GM12875 (cell line): Measurements from ENCODE around the gene TBCA.

ENCODE experiments used
- H3K4me3 ChIP-seq: one replicate; pipeline ENCODE4 v1.5.1; 2011; ENCODE audit warnings: low read depth, low read length, control low read depth
- TF ChIP-seq, protein P1 (sequence below): IDR thresholded peaks from 2 replicates; pipeline ENCODE4 v1.5.1; 2011; ENCODE audit warnings: low read depth, mild to moderate bottlenecking, control low read depth, inconsistent platforms, low read length, moderate library complexity, borderline replicate concordance; ENCODE audit not compliant: insufficient read depth

The TBCA gene

DNA sequence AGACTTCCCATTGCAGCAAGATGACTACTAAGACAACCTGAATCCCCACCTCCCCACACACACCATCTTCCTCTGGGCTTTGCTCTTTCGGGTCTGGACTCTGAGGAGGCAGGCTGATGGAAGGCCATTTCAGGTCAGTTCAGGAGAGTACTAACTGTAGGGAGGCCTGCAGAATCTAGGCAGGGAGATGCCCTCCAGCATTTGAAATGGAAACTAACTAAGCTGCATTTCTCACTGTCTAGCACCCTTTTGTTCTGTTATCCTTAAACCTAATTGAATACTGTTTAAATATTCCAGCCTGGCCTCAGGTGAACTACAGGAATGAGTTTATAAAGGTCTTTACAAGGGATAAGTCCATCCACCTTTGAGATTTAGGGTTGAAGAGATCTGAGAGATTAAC lies 4.9 kb upstream of the TBCA start:
- TF ChIP-seq, protein P1, sequence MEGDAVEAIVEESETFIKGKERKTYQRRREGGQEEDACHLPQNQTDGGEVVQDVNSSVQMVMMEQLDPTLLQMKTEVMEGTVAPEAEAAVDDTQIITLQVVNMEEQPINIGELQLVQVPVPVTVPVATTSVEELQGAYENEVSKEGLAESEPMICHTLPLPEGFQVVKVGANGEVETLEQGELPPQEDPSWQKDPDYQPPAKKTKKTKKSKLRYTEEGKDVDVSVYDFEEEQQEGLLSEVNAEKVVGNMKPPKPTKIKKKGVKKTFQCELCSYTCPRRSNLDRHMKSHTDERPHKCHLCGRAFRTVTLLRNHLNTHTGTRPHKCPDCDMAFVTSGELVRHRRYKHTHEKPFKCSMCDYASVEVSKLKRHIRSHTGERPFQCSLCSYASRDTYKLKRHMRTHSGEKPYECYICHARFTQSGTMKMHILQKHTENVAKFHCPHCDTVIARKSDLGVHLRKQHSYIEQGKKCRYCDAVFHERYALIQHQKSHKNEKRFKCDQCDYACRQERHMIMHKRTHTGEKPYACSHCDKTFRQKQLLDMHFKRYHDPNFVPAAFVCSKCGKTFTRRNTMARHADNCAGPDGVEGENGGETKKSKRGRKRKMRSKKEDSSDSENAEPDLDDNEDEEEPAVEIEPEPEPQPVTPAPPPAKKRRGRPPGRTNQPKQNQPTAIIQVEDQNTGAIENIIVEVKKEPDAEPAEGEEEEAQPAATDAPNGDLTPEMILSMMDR = no peak
- no peak overlapping the region for H3K4me3 ChIP-seq

DNA sequence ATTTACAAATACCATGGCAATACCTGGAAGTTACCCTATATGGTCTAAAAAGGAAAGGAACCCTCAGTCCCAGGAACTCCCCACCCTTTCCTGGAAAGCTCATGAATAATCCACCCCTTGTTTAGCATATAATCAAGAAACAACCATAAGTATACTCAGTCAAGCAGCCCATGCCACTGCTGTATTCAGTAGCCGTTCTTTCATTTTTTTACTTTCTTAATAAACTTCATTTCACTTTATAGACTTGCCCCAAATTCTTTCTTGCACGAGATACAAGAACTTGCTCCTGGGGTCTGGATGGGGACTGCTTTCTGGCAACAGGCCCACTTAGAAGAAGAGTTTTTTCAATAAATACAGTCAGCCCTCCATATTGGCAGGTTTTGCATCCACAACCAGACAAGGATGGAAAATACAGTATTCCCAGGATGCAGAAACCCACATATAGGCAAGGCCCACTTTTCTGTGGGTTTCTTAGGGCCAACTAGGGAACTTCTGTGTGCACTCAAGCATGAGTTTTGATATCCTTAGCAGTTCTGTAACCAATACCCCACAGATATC lies 2.8 kb upstream of the TBCA start:
- TF ChIP-seq, protein P1 = no peak
- H3K4me3 ChIP-seq = no peak overlapping the region

DNA sequence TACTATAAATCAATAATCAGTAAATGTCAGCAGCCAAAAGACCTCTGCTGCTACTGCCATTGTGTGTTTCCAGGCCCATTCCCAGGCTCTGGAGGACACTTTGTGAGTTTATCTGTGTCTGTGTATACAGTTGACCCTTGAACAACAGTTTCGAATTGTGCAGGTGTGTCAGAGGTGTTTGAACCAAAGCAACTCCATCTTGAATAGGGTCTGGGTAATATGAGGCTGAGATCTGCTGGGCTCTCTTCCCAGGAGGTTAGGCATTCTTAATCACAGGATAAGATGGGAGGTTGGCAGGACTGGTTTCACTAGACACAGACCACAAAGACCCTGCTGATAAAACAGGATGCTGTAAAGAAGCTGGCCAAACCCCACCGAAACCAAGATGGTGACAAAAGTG lies 2.3 kb upstream of the TBCA start:
- no peak overlapping the region for H3K4me3 ChIP-seq
- TF ChIP-seq, protein P1 = no peak

DNA sequence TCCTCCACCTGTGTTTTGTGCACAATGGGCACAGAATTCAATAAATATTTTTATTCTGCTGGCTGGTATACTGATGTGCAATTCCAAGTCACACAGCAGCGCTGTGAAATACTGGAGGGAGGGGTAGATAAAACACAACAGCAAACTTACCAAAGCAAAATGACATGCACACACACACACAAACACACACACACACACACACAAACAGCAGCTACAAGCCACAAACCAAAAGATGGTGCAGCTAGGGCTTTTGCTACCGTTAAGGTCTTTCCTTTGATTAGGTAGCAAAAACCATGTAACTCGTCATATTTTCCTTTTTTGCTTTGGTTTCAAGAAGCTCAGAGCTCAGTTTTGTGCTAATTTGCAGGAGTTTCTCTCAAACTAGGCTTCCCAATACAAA lies 1.8 kb upstream of the TBCA start:
- TF ChIP-seq, protein P1 = no peak
- H3K4me3 ChIP-seq = no peak overlapping the region

DNA sequence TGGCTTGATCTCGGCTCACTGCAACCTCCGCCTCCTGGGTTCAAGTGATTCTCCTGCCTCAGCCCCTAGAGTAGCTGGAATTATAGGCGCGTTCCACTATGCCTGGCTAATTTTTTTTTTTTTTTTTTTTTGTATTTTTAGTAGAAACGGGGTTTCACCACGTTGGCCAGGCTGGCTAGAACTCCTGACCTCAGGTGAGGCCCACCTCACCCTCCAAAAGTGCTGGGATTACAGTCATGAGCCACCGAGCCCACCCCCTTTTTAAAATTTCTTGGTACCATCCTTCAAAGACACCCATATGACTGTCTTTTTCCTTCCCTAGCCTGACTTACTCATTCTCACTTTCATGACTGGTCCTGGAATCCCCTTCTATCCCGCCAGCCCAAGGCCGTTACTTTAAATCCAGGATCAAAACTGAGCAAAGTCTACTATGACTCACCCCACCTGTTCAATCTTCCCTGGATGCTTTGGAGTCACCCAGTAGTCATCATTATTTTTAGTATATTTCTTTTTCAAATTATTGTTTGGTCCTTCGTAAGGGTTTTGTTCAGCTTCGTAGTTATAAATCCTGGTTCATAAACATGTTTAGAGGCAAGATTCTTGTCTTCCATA lies 1.2 kb upstream of the TBCA start:
- TF ChIP-seq, protein P1 = no peak
- no peak overlapping the region for H3K4me3 ChIP-seq

DNA sequence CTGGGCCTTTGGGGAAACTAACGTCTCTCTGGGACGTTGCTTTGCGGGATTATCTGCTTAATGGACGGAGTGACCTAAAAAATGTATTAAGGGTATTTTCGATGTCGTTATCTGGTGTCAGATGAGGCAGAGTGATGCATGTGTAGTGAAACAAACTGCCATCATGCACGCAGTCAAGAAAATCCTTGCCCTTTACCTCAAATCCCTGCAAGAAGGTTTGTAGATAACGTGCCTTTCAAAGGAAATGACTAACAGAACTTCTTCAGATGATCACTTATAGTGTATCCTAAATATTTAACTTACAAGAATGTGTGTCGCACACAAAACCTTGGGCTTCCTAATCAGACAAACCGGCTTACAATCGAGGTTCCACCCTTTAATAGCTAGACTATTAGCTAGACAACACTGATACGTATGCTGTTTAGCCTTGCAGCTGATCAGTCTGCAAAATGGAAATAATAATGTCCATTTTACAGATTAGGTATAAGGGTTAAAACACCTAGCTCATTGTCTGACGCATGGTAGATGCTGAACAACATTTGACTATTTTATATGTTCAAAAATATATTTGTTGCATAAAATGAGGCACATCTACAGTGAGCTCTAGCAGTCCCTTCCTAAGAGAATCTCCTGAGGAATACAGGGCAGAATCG lies 541 bp upstream of the TBCA start:
- TF ChIP-seq, protein P1 = no peak
- H3K4me3 ChIP-seq = peak overlapping the region; percentile 83
